Activated CD4-positive, alpha-beta T cell treated with anti-CD3 and anti-CD28 coated beads for 24 hours (primary cell): Measurements from ENCODE around the gene EMD.
"Not testable (repeated sequence)": the region's sequence is repeated elsewhere in the genome, so short reads cannot be mapped to it uniquely, and the experiment has no call there.

ENCODE experiments used
- DNase-seq, 2 donors: peaks; one replicate each; pipeline ENCODE4 v3.0.0-alpha.2; 2020; ENCODE audit warnings: low read depth in 2 of 2

The EMD gene

GRCh38 chrX:154371017-154371788 is 7.9 kb upstream of the EMD start:
- peak; percentile 85 to 87 for DNase-seq

- no peak for DNase-seq
Measured at GRCh38 chrX:154371789-154372300, 7.2 kb upstream of the EMD start.

GRCh38 chrX:154372612-154373022 is 6.5 kb upstream of the EMD start:
- DNase-seq, result no peak

- DNase-seq, result no peak
Measured at GRCh38 chrX:154373340-154374306, 5.5 kb upstream of the EMD start.

- no peak for DNase-seq
Measured at GRCh38 chrX:154374313-154375155, 4.6 kb upstream of the EMD start, which contains the start of gene FLNA. FLNA (minus strand) TSS chrX:154374634; CDS start chrX:154371245, 3,389 bp downstream.

DNA sequence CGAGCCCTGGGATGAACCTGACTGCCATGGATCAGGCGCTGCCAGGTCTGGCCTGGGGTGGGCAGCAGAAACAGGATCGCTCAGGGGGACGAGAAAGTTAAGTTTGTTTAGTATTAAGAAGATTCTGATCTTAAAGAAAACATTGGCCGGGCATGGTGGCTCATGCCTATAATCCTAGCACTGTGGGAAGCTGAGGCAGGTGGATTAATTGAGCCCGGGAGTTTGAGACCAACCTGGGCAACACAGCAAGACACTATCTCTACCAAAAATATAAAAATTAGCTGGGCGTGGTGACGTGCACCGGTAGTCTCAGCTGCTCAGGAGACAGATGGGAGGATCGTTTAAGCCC is 4.0 kb upstream of the EMD start:
- DNase-seq, result no peak

GRCh38 chrX:154376774-154377173 is 2.3 kb upstream of the EMD start:
- no peak for DNase-seq

GRCh38 chrX:154378059-154378798 is 866 bp upstream of the EMD start:
- no peak for DNase-seq

DNA sequence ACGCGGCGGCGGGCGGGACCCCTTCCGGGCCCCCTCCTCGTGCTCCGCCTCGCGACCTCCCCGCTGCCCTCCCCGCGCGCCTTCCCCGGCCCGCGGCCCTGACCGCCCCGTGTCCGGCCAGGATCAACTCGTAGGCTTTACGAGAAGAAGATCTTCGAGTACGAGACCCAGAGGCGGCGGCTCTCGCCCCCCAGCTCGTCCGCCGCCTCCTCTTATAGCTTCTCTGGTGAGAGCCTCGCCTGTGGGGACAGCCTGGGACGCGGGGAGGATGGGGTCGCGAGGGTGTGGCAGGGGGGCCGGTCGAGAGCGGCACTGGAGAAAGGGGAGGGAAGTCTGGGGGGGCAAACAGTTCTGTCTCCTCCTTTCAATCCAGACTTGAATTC is 465 bp downstream of the EMD start:
- no peak for DNase-seq

DNA sequence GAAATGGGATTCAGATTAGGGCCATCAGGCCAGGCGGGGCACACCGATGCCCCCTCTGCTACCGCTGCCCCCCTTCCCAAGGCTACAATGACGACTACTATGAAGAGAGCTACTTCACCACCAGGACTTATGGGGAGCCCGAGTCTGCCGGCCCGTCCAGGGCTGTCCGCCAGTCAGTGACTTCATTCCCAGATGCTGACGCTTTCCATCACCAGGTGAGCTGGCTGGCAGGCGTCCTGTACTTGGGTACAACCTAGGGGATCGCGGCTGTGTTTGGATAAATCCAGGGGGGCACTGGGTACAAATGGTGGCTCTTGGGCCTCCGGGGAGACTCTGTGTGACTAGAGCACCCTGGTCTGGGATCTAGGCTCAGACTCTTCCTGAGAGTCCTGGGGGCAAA is 1.1 kb downstream of the EMD start:
- DNase-seq, result no peak

DNA sequence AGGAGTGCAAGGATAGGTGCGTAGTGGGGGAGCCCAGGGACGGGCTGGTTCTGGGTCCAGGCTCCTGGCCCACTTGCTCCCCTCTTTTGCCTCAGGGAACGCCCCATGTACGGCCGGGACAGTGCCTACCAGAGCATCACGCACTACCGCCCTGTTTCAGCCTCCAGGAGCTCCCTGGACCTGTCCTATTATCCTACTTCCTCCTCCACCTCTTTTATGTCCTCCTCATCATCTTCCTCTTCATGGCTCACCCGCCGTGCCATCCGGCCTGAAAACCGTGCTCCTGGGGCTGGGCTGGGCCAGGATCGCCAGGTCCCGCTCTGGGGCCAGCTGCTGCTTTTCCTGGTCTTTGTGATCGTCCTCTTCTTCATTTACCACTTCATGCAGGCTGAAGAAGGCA is 1.7 kb downstream of the EMD start:
- no peak for DNase-seq

DNA sequence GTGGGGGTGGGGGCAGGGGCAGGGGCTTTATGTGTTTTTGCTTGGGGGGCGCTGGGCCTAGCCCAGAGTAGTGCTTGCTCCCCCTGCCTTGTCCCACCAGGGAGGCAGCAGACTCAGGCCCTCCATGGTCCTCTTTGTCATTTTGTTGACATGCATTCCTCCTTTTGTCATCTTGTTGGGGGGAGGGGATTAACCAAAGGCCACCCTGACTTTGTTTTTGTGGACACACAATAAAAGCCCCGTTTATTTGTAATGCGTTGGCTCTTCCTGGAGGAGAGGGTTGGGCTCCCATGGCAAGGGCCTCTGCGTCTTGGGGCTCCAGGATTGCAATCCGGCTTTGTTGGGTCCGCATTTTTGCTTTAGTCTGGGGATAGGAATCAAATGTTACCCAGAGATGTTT is 2.2 kb downstream of the EMD start:
- no peak for DNase-seq

GRCh38 chrX:154382483-154383069 is 3.5 kb downstream of the EMD start:
- DNase-seq, result no peak

DNA sequence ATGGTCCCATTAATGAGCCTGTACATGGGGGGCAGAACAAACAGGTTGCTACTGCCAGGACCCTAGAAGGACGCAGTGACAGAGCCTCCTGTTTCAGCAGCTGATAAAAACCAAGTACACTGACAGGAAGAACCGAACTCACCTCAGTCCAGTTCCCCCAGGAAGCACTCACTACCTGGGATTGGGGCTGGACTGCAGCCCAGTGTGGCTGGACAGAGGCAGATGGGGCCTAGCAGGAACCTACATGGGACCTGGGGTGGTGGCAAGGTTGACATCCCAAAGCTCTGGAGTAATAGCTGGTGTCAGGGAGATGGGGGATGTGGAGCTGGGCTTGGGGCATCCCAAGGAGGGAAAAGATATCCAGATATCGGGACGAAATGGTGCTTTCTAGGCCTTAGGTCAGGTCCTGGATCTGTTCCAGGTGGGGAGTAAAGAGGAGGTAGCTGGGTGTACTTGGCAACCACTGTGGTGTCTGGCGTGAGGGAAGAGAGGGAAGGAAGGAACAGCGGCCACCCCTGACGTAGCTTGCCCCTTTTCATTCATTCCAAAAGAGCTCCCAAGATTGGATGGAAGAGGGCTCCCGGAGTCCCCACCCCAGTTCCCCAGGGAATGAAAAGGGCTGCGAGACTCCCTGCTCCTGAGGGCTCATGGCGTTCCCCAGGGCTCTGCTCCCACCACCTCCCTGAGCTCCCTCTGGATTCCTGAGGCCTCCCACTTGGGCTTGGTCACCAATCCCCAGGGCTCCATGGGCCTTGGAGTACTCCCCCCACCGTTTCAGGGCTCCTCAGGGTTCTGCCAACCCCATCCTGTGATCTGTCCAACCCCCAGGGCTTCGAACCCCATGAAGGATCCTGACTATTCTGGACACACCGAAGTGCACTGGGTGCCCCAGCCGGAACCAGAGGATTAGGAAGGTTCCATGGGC is 4.5 kb downstream of the EMD start:
- no peak for DNase-seq

DNA sequence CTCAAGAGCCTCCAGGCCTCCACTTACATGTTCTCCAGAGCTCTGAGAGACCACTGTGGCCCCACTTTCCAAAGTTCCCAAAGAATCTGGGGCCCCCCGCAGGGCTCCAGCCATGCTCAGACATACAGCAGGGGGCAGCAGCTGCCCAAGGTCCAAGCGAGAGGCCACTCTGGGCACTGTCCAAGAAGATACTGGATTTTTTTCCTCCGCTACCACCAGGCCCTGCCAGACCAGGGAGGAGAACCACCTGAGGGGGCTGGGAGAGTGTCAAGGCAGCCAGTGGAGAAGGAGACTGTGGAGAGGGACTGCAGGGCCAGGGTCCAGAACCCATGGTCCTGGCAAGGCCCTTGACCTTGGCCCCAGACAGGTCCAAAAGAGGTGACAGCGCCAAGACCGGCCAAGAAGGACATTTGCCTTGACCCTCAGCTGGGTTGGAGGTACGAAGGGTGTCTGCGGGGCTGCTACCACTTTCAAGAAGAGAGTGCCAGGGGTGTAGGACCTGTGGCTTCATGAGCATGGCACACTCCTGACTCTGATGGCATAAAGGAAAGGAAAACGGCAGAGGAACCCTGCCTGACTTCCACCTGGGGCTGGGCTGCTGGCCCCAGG is 5.3 kb downstream of the EMD start:
- DNase-seq, result no peak

- not testable (repeated sequence) for DNase-seq
Measured at GRCh38 chrX:154388094-154388493, 9.0 kb downstream of the EMD start.

DNA sequence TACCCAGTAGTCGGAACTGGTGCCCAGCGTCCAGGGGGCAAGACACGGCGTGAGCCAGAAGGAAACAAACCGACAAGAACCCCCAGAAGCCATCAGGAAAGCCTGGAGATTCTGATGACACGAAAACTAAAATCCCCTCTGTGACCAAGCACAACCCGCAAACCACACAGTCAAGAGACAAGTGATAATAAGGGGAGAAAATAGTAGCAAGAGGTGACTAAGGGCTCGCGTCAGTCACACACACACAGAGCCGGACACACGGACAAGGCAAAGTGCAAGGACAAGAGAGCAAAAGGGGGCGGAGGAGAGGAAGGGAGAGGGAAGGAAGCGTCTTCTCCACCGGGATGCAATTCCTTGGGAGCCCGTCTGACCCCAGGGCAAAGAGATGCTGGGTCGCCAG is 9.6 kb downstream of the EMD start:
- DNase-seq, result not testable (repeated sequence)

DNA sequence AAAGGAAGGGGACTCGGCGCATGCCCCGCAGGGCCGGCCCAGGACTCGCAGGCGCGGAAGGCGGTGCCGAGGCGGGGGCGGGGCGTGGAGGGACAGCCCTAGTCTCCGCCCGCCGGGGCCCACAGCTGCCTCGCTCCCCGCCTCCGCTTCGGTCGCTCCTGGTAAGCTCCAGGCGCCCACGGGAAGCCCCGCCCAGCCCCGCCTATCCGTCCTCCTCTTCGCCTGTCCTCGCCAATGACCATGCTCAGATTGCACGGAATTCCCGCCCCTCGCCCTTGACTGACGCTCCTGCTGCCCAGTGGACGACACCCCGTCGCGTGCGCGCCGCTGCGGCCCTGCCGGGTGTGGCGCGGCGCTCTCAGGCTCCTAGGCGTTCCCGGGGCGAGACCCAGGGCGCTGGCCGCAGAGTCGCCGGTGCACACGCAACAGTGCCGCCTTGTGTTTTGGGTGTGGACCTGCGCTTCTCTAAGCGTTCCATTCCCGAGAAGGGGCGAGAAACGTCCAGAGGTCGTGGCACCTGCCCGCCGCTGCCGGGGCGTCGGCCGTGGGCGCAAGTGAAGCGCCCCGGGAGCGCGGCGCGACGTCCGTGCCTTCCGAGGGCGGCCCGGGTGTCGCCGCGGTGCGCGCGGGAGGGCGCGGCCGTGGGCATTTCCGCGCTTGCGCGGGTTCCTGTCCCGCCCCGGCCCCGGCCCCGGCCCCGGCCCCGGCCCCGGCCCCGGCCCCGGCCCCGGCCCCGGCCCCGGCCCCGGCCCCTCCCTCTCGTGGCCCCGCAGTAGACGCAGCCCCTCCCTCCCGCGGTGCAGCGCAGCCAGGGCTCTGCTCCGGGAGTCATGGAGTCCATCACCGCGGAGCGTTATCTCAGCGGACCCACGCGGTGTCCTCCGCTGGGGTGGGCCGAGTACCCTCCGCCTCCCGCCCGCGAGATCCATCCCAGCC is 11.0 kb downstream of the EMD start:
- DNase-seq, result not testable (repeated sequence)
